IMR-90 (cell line): ENCODE data around the gene DUSP11.
"Not testable (repeated sequence)": the region's sequence is repeated elsewhere in the genome, so short reads cannot be mapped to it uniquely, and the experiment has no call there.

Experiments used
- MAZ ChIP-seq: IDR thresholded peaks from 2 replicates; pipeline ENCODE4 v1.6.1; 2012; ENCODE audit warnings: low read depth, mild to moderate bottlenecking, low read length, improper control_type of control experiment, moderate library complexity, borderline replicate concordance
- MXI1 ChIP-seq: IDR thresholded peaks from 2 replicates; pipeline ENCODE4 v1.6.1; 2012; ENCODE audit warnings: low read depth, mild to moderate bottlenecking, low read length, moderate library complexity, borderline replicate concordance
- POLR2A ChIP-seq: IDR thresholded peaks from 2 replicates; pipeline ENCODE4 v1.6.1; 2012; ENCODE audit warnings: mild to moderate bottlenecking, low read depth, low read length
- RAD21 ChIP-seq: IDR thresholded peaks from 2 replicates; pipeline ENCODE4 v1.6.1; 2012; ENCODE audit warnings: low read length, improper control_type of control experiment
- RCOR1 ChIP-seq: IDR thresholded peaks from 2 replicates; pipeline ENCODE4 v1.6.1; 2012; ENCODE audit warnings: mild to moderate bottlenecking, low read length, improper control_type of control experiment; ENCODE audit not compliant: insufficient replicate concordance
- RFX5 ChIP-seq: IDR thresholded peaks from 2 replicates; pipeline ENCODE4 v1.8.0; 2012; ENCODE audit warnings: low read depth, mild to moderate bottlenecking, low read length, moderate library complexity
- TF ChIP-seq, protein P1 (sequence below): conservative IDR thresholded peaks from 2 replicates; pipeline ENCODE4 v1.5.1; 2012; ENCODE audit warnings: mild to moderate bottlenecking, low read depth, low read length, improper control_type of control experiment

DNA sequence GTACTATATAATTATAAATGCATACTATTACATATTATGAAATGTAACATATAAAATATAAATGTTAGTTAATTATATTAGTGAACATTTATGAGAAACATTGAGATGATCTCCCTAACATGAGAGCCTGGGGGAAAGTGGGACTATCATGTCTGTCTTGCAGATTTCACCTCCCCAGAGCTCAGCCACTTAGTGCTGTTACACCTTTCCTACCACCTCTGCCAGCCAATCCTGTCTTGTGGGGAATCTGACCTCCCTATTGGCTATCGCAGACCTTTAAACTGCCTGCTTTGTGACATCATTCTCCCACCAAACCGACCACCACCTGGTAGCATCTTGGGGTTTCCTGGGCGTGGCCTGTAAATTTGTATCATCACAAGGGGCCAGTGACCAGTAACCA lies 4.0 kb upstream of the DUSP11 start, which contains the start of gene C2orf78:
- TF ChIP-seq POLR2A, RFX5, RCOR1, MAZ, RAD21, MXI1: not testable (repeated sequence)
- TF ChIP-seq, protein P1, sequence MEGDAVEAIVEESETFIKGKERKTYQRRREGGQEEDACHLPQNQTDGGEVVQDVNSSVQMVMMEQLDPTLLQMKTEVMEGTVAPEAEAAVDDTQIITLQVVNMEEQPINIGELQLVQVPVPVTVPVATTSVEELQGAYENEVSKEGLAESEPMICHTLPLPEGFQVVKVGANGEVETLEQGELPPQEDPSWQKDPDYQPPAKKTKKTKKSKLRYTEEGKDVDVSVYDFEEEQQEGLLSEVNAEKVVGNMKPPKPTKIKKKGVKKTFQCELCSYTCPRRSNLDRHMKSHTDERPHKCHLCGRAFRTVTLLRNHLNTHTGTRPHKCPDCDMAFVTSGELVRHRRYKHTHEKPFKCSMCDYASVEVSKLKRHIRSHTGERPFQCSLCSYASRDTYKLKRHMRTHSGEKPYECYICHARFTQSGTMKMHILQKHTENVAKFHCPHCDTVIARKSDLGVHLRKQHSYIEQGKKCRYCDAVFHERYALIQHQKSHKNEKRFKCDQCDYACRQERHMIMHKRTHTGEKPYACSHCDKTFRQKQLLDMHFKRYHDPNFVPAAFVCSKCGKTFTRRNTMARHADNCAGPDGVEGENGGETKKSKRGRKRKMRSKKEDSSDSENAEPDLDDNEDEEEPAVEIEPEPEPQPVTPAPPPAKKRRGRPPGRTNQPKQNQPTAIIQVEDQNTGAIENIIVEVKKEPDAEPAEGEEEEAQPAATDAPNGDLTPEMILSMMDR, result not testable (repeated sequence)
